Aorta (tissue), 5 donors: ENCODE measurements around the gene MTRF1. TPM values are rescaled to one million over a fixed set of nuclear protein-coding genes. Genes with fewer than 3 reads are reported as not detected.
A peak's percentile ranks its signal among the peaks of the same experiment; 100 is the strongest.

ENCODE experiments used
- ATAC-seq: fragments of 200-7000 bp; cut with Tn5 transposase; one replicate; pipeline ENCODE4 v1.9.1; 2022; ENCODE audit warnings: moderate library complexity; ENCODE audit not compliant: low FRiP score
- DNase-seq, 2 donors: peaks; one replicate each; pipeline ENCODE4 v3.0.0-alpha.2; 2020
- H3K27ac ChIP-seq, 2 donors: one replicate each; pipeline ENCODE4 v1.5.1; 2013; ENCODE audit warnings: low read length in 2 of 2, mild to moderate bottlenecking in 2 of 2, moderate library complexity in 2 of 2, control low read depth in 1 of 2, inconsistent platforms in 1 of 2, low read depth in 1 of 2
- H3K27me3 ChIP-seq, 2 donors: one replicate each; pipeline ENCODE4 v1.6.1; 2013; ENCODE audit warnings: control low read depth in 1 of 2, low read length in 1 of 2, mild to moderate bottlenecking in 1 of 2, moderate library complexity in 1 of 2; ENCODE audit not compliant: insufficient read depth in 2 of 2, control insufficient read depth in 1 of 2
- H3K36me3 ChIP-seq, 2 donors: one replicate each; pipeline ENCODE4 v1.6.1; 2013; ENCODE audit warnings: control low read depth in 1 of 2, low read length in 1 of 2, mild to moderate bottlenecking in 1 of 2; ENCODE audit not compliant: insufficient read depth in 2 of 2, control insufficient read depth in 1 of 2
- H3K4me1 ChIP-seq, 2 donors: one replicate each; pipeline ENCODE4 v1.6.1; 2013; ENCODE audit warnings: low read length in 2 of 2, control low read depth in 1 of 2, mild to moderate bottlenecking in 1 of 2, moderate library complexity in 1 of 2; ENCODE audit not compliant: insufficient read depth in 2 of 2, control insufficient read depth in 1 of 2
- H3K4me3 ChIP-seq, 2 donors: one replicate each; pipeline ENCODE4 v1.5.1; 2013; ENCODE audit warnings: low read length in 2 of 2, control low read depth in 1 of 2, mild to moderate bottlenecking in 1 of 2
- H3K9me3 ChIP-seq: one replicate; pipeline ENCODE4 v1.6.1; 2013; ENCODE audit warnings: mild to moderate bottlenecking, low read length; ENCODE audit not compliant: control insufficient read depth
- WGBS, 2 donors: extraction: QIAGEN DNeasy Blood & Tissue Kit; methylation state at CpG; one replicate each; pipeline ENCODE4 v1.1.7; 2013; 5-methylcytosine and 5-hydroxymethylcytosine counted together
- intact Hi-C, 2 donors: fragments of 100-400 bp; cut with DNase I; formaldehyde crosslinking; loops; one replicate each; pipeline versions ENCODE4 v1.14.2 to v1.15.0; 2022
- long read RNA-seq, 2 donors: library from polyadenylated mRNA; unstranded; transcript quantifications; one replicate each; pipeline ENCODE4 v2.0.0, GENCODE V29; 2020 to 2021
- polyA plus RNA-seq, 2 donors: library from polyadenylated mRNA; stranded (reverse); fragments of 200-250 nt; gene quantifications; one replicate each; pipeline ENCODE4 v1.2.3, GENCODE V29; 2013
- total RNA-seq, 2 donors: library from RNA; stranded (reverse); fragmentation: NEBNext Ultra II Directional; extraction: Animal tissue kit (Norgen Biotek cat#: 25700); gene quantifications; one replicate each; pipeline ENCODE4 v1.2.1, GENCODE V29; 2021
- donor health status: healthy with polysubstance abuse.
- donor health status: Bipolar disorder and iron deficiency.
- donor health status: DM: no; HTN: no; CAD: no.
- donor health status: DM: no; HTN: no; CAD: no.
- donor health status: DM: yes; HTN: yes; CAD: no.

MTRF1 gene
- 10 to 100 TPM in 1 of 2 donors, 1 to 10 TPM in 1; 6.8 to 13.7 TPM for total RNA-seq
- polyA plus RNA-seq: 10 to 100 TPM in 1 of 2 donors, 1 to 10 TPM in 1; 9.3 to 10.7 TPM
- long read RNA-seq, donor 1, partial matches to known transcripts: 2 of 5 reads
- long read RNA-seq, donor 1, other reads (novel, unspliced or antisense): 2 of 5 reads
- long read RNA-seq, donor 2, partial matches to known transcripts: 3 of 7 reads
- long read RNA-seq, donor 2, other reads (novel, unspliced or antisense): 3 of 7 reads

GRCh38 chr13:41263261-41263971, at the start of gene MTRF1:
Gene MTRF1, minus strand, starts transcription at chr13:41263576. Its CDS starts 2,669 bp downstream, at chr13:41260907.
- intact Hi-C loops: loop anchor here in 1 of 2 donors (1.0 kb wide), 1 partner anchor 48 kb away; the partner anchor contains the start of gene NAA16

GRCh38 chr13:41313117-41313516, 49.7 kb upstream of the MTRF1 start:
- ATAC-seq: no peak
- Histone ChIP-seq H3K27ac (no peak overlapping the region), H3K4me1 (no peaks in the 10 kb centered on the region), H3K27me3 (no peaks in the 10 kb centered on the region), H3K36me3 (no peaks in the 10 kb centered on the region), H3K9me3 (no peaks in the 10 kb centered on the region), H3K4me3 (no peak overlapping the region)
- intact Hi-C loops: no loop called here
- WGBS, 2 donors: 63 to 68% methylated on average over 5 of the region's 5 CpGs
- DNase-seq: no peak

More at GRCh38 chr13:41263261-41263971, at the start of gene MTRF1:
- H3K36me3 ChIP-seq: peaks cover 0 to 4% of the 10 kb centered on the region in 2 donors
- H3K4me3 ChIP-seq: peak within 1 kb of the TSS; percentile 48 to 97
- no peaks in the 10 kb centered on the region for H3K9me3 ChIP-seq
- DNase-seq (peak; percentile 87 to 91), ATAC-seq (peak; percentile 94)
- peak within 1 kb of the TSS in 1 of 2 donors; percentile 49 for H3K27ac ChIP-seq
- H3K4me1 ChIP-seq: no peaks in the 10 kb centered on the region
- no peaks in the 10 kb centered on the region for H3K27me3 ChIP-seq
- 0% methylated on average over 32 of the region's 32 CpGs for WGBS, 2 donors

GRCh38 chr13:41312176-41312500, 48.8 kb upstream of the MTRF1 start:
- Histone ChIP-seq H3K36me3 (no peaks in the 10 kb centered on the region), H3K9me3 (no peaks in the 10 kb centered on the region), H3K27me3 (no peaks in the 10 kb centered on the region), H3K27ac (peak overlapping the region in 1 of 2 donors; percentile 30), H3K4me3 (peak overlapping the region; percentile 40 to 68), H3K4me1 (no peaks in the 10 kb centered on the region)
- peak in 1 of 2 donors; percentile 83 for DNase-seq
- 1% methylated on average over 11 of the region's 11 CpGs for WGBS, 2 donors
- peak; percentile 48 for ATAC-seq
- intact Hi-C loops: no loop called here

- 0 to 1% methylated on average over 70 to 73 of the region's 73 CpGs for WGBS, 2 donors
- ATAC-seq (peak; percentile 79), DNase-seq (peak; percentile 54 to 86)
- peak overlapping the region; percentile 40 to 68 for H3K4me3 ChIP-seq
- H3K36me3 ChIP-seq: no peaks in the 10 kb centered on the region
- no peaks in the 10 kb centered on the region for H3K27me3 ChIP-seq
- H3K27ac ChIP-seq: peak overlapping the region; percentile 20 to 30
- H3K9me3 ChIP-seq: no peaks in the 10 kb centered on the region
- intact Hi-C loops: loop anchor here in 1 of 2 donors (1.0 kb wide), 1 partner anchor 48 kb away; the partner anchor contains the start of gene MTRF1
- no peaks in the 10 kb centered on the region for H3K4me1 ChIP-seq
These were observed 48.2 kb upstream of the MTRF1 start for GRCh38 chr13:41311406-41312175.

GRCh38 chr13:41310963-41311405, 47.6 kb upstream of the MTRF1 start, which contains the start of gene NAA16:
Gene NAA16, plus strand, starts transcription at chr13:41311267. Its CDS starts 262 bp downstream, at chr13:41311529.
- peak within 1 kb of the TSS; percentile 20 to 30 for H3K27ac ChIP-seq
- WGBS, 2 donors: 0% methylated on average over 26 to 32 of the region's 32 CpGs
- intact Hi-C loops: loop anchor here in 1 of 2 donors (1.0 kb wide), 1 partner anchor 48 kb away; the partner anchor contains the start of gene MTRF1

GRCh38 chr13:41307884-41308640, 44.7 kb upstream of the MTRF1 start:
- Histone ChIP-seq H3K4me3 (no peak overlapping the region), H3K36me3 (no peaks in the 10 kb centered on the region), H3K4me1 (no peaks in the 10 kb centered on the region), H3K27ac (no peak overlapping the region), H3K27me3 (no peaks in the 10 kb centered on the region), H3K9me3 (no peaks in the 10 kb centered on the region)
- ATAC-seq: no peak
- DNase-seq: no peak
- intact Hi-C loops: no loop called here
- 76 to 83% methylated on average over 11 of the region's 11 CpGs for WGBS, 2 donors

More at GRCh38 chr13:41310963-41311405, 47.6 kb upstream of the MTRF1 start, which contains the start of gene NAA16:
- Histone ChIP-seq H3K9me3 (no peaks in the 10 kb centered on the region), H3K4me3 (peak within 1 kb of the TSS; percentile 40 to 68), H3K36me3 (no peaks in the 10 kb centered on the region), H3K4me1 (no peaks in the 10 kb centered on the region), H3K27me3 (no peaks in the 10 kb centered on the region)
- peak; percentile 97 for ATAC-seq
- DNase-seq: peak; percentile 94 to 97

GRCh38 chr13:41306271-41307145, 43.1 kb upstream of the MTRF1 start:
- H3K4me3 ChIP-seq: no peak overlapping the region
- intact Hi-C loops: no loop called here
- H3K36me3 ChIP-seq: no peaks in the 10 kb centered on the region
- no peaks in the 10 kb centered on the region for H3K4me1 ChIP-seq
- no peaks in the 10 kb centered on the region for H3K27me3 ChIP-seq
- no peaks in the 10 kb centered on the region for H3K9me3 ChIP-seq
- 69 to 72% methylated on average over 15 of the region's 15 CpGs for WGBS, 2 donors
- ATAC-seq: no peak
- H3K27ac ChIP-seq: no peak overlapping the region
- DNase-seq: no peak
